Measurements from ENCODE around the gene FBXO47. TPM values are rescaled to one million over a fixed set of nuclear protein-coding genes. Genes with fewer than 3 reads are reported as not detected.
A peak's percentile ranks its signal among the peaks of the same experiment; 100 is the strongest.

Gene FBXO47
- total RNA-seq, 3 donors from 2014 or later = not detected

GRCh38 chr17:38894276-38894675, 72.9 kb downstream of the FBXO47 start:
- Histone ChIP-seq H3K4me1 (ENCODE audit: low read depth) (peaks cover 52% of the 10 kb centered on the region), H3K4me3 (no peak overlapping the region), H3K36me3 (ENCODE audit: low read depth) (peaks cover 4% of the 10 kb centered on the region), H3K9me3 (no peaks in the 10 kb centered on the region)
- DNase-seq = no peak
- TF ChIP-seq, protein P1, sequence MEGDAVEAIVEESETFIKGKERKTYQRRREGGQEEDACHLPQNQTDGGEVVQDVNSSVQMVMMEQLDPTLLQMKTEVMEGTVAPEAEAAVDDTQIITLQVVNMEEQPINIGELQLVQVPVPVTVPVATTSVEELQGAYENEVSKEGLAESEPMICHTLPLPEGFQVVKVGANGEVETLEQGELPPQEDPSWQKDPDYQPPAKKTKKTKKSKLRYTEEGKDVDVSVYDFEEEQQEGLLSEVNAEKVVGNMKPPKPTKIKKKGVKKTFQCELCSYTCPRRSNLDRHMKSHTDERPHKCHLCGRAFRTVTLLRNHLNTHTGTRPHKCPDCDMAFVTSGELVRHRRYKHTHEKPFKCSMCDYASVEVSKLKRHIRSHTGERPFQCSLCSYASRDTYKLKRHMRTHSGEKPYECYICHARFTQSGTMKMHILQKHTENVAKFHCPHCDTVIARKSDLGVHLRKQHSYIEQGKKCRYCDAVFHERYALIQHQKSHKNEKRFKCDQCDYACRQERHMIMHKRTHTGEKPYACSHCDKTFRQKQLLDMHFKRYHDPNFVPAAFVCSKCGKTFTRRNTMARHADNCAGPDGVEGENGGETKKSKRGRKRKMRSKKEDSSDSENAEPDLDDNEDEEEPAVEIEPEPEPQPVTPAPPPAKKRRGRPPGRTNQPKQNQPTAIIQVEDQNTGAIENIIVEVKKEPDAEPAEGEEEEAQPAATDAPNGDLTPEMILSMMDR (IDR thresholded peaks at IDR 0.05) = no peak
- ATAC-seq = no peak
- intact Hi-C loops (cut with DNase I, micrococcal nuclease) = no loop called here

DNA sequence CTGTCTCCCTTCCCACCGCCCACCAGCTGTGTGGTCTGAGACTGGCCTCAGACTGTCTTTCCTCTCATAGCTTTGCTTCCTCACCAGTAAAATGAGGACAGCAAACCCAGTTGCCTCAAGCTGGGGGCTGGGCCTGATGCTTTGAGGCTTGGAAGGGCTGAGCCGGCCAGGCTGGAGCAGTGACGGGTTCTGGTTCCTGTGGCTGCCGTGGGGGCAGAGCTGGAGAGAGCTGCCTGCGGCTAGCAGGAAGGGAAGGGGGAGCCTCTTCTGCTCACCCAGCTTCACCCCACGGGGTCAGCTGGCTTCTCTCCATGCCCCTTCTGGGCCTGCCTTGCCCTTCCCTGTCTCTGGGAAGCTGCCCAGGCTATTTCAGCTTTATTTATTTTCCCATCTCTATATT, 73.6 kb downstream of the FBXO47 start:
- Histone ChIP-seq H3K36me3 (ENCODE audit: low read depth) (peaks cover 4% of the 10 kb centered on the region), H3K9me3 (no peaks in the 10 kb centered on the region), H3K4me3 (no peak overlapping the region), H3K4me1 (ENCODE audit: low read depth) (peaks cover 45% of the 10 kb centered on the region)
- ATAC-seq (peak; percentile 2), DNase-seq (peak in 2 of 3 donors; percentile 43 to 67)
- intact Hi-C loops (cut with DNase I, micrococcal nuclease) = no loop called here
- TF ChIP-seq, protein P1 (IDR thresholded peaks at IDR 0.05) = no peak

DNA sequence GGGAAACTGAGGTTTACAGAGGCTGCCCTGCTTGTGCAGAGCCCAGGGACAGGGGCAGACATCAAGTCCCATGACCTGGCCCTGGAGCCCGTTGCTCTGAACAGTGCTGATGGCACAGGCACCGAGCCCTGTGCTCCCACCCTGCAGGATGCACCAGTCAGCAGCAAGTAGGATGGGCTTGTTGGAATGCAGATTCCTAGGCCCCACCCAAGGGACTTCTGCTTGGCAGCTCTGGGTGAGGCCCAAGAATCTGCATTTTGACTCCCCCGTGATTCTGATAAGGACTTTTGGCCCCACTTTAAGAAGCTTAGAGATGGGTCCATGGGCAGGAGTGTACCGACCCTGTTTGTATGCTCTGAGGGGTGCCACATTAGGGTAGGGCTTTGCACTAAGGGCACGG, 74.1 kb downstream of the FBXO47 start:
- H3K4me1 ChIP-seq (ENCODE audit: low read depth) = peaks cover 40% of the 10 kb centered on the region
- peaks cover under 1% of the 10 kb centered on the region for H3K36me3 ChIP-seq (ENCODE audit: low read depth)
- intact Hi-C loops (cut with DNase I, micrococcal nuclease) = no loop called here
- no peak for DNase-seq
- no peak overlapping the region for H3K4me3 ChIP-seq
- no peak for ATAC-seq
- H3K9me3 ChIP-seq = no peaks in the 10 kb centered on the region
- TF ChIP-seq, protein P1 (IDR thresholded peaks at IDR 0.05) = no peak

DNA sequence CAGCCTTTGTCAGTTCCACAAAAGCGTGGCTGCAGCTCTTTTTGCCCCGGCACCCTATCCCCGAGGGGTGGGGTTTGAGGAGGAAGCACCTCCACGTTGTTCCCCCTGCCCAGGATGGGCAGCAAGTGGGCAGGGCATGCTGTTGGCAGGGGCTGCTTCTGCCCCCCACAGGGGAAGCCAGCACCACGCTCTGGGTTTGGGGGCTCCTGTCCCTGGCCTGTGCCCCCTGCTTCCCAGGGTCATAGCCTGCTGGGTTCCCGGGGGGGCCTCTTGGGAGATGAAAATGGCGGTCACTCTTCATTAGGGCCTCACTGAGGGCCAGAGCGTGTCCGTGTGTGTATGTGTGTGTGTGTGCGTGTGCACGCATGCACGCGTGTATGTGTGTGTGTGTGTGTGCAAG, 74.6 kb downstream of the FBXO47 start:
- intact Hi-C loops (cut with DNase I, micrococcal nuclease) = no loop called here
- no peak for DNase-seq
- ATAC-seq = no peak
- no peaks in the 10 kb centered on the region for H3K9me3 ChIP-seq
- peaks cover 36% of the 10 kb centered on the region for H3K4me1 ChIP-seq (ENCODE audit: low read depth)
- no peaks in the 10 kb centered on the region for H3K36me3 ChIP-seq (ENCODE audit: low read depth)
- TF ChIP-seq, protein P1 (IDR thresholded peaks at IDR 0.05) = no peak
- H3K4me3 ChIP-seq = no peak overlapping the region

GRCh38 chr17:38892083-38892482, 75.1 kb downstream of the FBXO47 start:
- Histone ChIP-seq H3K4me3 (no peak overlapping the region), H3K4me1 (ENCODE audit: low read depth) (peaks cover 31% of the 10 kb centered on the region), H3K9me3 (no peaks in the 10 kb centered on the region), H3K36me3 (ENCODE audit: low read depth) (no peaks in the 10 kb centered on the region)
- TF ChIP-seq, protein P1 (IDR thresholded peaks at IDR 0.05) = no peak
- intact Hi-C loops (cut with DNase I, micrococcal nuclease) = no loop called here
- ATAC-seq = peak; percentile 10
- DNase-seq = no peak

GRCh38 chr17:38891441-38891840, 75.8 kb downstream of the FBXO47 start:
- Histone ChIP-seq H3K4me3 (no peak overlapping the region), H3K4me1 (ENCODE audit: low read depth) (peaks cover 31% of the 10 kb centered on the region), H3K9me3 (no peaks in the 10 kb centered on the region), H3K36me3 (ENCODE audit: low read depth) (no peaks in the 10 kb centered on the region)
- TF ChIP-seq, protein P1 (IDR thresholded peaks at IDR 0.05) = no peak
- DNase-seq (no peak), ATAC-seq (no peak)
- intact Hi-C loops (cut with DNase I, micrococcal nuclease) = no loop called here

Data from mucosa of descending colon (tissue), 3 donors.